Naive thymus-derived CD8-positive, alpha-beta T cell (primary cell): ENCODE measurements around the gene LSM3. TPM values are rescaled to one million over a fixed set of nuclear protein-coding genes. Genes with fewer than 3 reads are reported as not detected.

Source experiments
- ATAC-seq, 2 donors: fragments of 150-1000 bp; cut with Tn5 transposase in 1 of 2; sonication (Bioruptor Pico), chemical (Tn5 transposase) in 1 of 2; 1 replicate in 1 of 2; 2 replicates in 1 of 2; pipeline ENCODE4 v1.10.0; 2021; ENCODE audit warnings: mild to moderate bottlenecking in 2 of 2, moderate library complexity in 2 of 2
- POLR2A ChIA-PET: fragments of 350-600 bp; sonication (Branson Sonifier 250); formaldehyde crosslinking; loops from one replicate; lab custom pipeline; 2021; ENCODE audit warnings: antibody characterized with exemption; lab: Charles Lee
- DNase-seq, 10 donors: peaks; one replicate each; pipeline versions ENCODE4 v3.0.0 to v3.0.0-alpha.2; 2020 to 2022
- H3K27ac Mint-ChIP-seq, 10 donors: one replicate each; pipeline ENCODE4 v1.8.0; 2020 to 2022; ENCODE audit warnings: mild to moderate bottlenecking in 10 of 10, mixed read lengths in 10 of 10, moderate library complexity in 4 of 10, inconsistent platforms in 1 of 10
- H3K27me3 Mint-ChIP-seq, 5 donors: one replicate each; pipeline ENCODE4 v1.8.0; 2021 to 2022; ENCODE audit warnings: mixed read lengths in 5 of 5
- H3K36me3 Mint-ChIP-seq, 3 donors: one replicate each; pipeline ENCODE4 v1.8.0; 2020 to 2022; ENCODE audit warnings: mixed read lengths in 3 of 3, mild to moderate bottlenecking in 2 of 3, inconsistent platforms in 1 of 3
- H3K4me1 Mint-ChIP-seq, 4 donors: one replicate each; pipeline ENCODE4 v1.8.0; 2021 to 2022; ENCODE audit warnings: mixed read lengths in 4 of 4
- H3K4me3 Mint-ChIP-seq, 10 donors: one replicate each; pipeline ENCODE4 v1.8.0; 2020 to 2022; ENCODE audit warnings: mild to moderate bottlenecking in 10 of 10, mixed read lengths in 10 of 10, moderate library complexity in 6 of 10, inconsistent platforms in 1 of 10
- H3K9me3 Mint-ChIP-seq, 9 donors: one replicate each; pipeline ENCODE4 v1.8.0; 2020 to 2022; ENCODE audit warnings: mixed read lengths in 9 of 9, mild to moderate bottlenecking in 3 of 9, inconsistent platforms in 1 of 9, moderate library complexity in 1 of 9
- polyA plus RNA-seq, 3 donors: library from polyadenylated mRNA; unstranded; fragments of 300-500 nt; fragmentation: Illumina TruSeq; gene quantifications; one replicate each; pipeline ENCODE4 v1.2.3, GENCODE V29; 2021
- total RNA-seq, 8 experiments: library from RNA in 2 of 8; stranded (reverse) in 2 of 8; gene quantifications; one replicate each; pipeline ENCODE4 v1.2.3 and lab custom pipeline; 2021 to 2026

LSM3 gene
- total and polyA plus RNA-seq, 5 experiments from 2014 or later, result 10.4 to 26.5 (median 20.8) TPM

DNA sequence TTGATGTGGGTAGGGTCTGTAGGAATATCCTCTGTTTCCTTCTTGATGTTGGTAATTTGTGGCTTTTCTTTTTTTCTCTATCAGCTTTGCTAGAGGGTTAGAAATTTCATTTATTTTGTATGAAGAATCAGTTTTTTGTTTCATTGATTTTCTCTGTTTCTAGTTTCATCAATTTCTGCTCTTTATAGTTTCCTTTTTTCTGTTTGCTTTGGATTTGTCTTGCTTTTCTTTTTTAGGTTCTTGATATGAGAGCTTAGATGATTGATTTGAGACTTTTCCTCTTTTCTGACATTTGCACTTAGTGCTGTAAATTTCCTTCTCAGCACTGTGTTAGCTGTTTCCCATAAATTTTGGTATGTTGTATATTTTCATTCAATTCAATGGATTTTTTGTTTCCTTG, 61.3 kb downstream of the LSM3 start:
- H3K9me3 Mint-ChIP-seq, result peaks cover 0 to 3% (median 0%) of the 10 kb centered on the region in 9 donors
- POLR2A ChIA-PET, result no interaction called here
- no peak for ATAC-seq

DNA sequence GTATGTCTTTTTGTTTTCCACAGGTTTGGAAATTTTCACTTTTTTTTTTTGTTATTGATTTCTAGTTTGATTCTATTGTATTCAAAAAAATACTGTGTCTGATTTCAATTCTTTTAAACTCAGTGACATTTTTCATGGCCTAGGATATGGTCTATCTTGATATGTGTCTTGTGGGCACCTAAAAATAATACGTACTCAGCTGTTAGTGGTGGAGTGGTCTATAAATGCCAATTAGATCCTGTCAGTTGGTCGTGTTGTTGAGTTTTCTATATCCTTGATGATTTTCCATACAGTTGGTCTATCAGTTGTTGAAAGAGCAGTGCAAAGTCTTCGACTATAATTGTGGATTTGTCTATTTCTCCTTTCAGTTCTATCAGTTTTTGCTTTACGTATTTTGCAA, 61.7 kb downstream of the LSM3 start:
- no peaks in the 10 kb centered on the region for H3K9me3 Mint-ChIP-seq
- no peak overlapping the region for H3K27ac Mint-ChIP-seq
- H3K27me3 Mint-ChIP-seq, result peaks cover 0 to 16% (median 4%) of the 10 kb centered on the region in 5 donors
- H3K4me1 Mint-ChIP-seq, result no peaks in the 10 kb centered on the region
- POLR2A ChIA-PET, result no interaction called here
- peaks cover 0 to 1% (median 0%) of the 10 kb centered on the region in 3 donors for H3K36me3 Mint-ChIP-seq
- ATAC-seq (no peak), DNase-seq (no peak)
- no peak overlapping the region for H3K4me3 Mint-ChIP-seq

More for the DNA sequence above, 61.3 kb downstream of the LSM3 start:
- no peak for DNase-seq
- Mint-ChIP-seq H3K27ac (no peak overlapping the region), H3K4me1 (peaks cover 0 to under 1% (median 0%) of the 10 kb centered on the region in 4 donors), H3K36me3 (peaks cover 0 to 1% (median 0%) of the 10 kb centered on the region in 3 donors), H3K4me3 (no peak overlapping the region), H3K27me3 (peaks cover 2 to 20% (median 6%) of the 10 kb centered on the region in 5 donors)

DNA sequence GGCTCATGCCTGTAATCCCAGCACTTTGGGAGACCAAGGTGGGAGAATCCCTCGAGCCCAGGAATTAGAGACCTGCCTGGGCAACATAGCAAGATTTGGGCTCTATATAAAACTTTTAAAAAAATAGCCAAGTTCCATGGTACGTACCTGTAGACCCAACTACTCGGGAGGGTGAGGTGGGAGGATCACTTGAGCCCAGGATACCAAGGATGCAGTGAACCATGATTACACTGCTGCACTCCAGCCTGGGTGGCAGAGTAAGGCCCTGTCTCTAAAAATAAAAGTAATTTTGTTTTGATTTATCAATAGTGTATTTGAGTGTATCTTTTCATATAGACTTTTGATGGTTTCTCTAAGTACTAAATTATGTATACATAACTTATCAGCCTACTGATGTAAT, 63.1 kb downstream of the LSM3 start:
- Mint-ChIP-seq H3K36me3 (no peaks in the 10 kb centered on the region), H3K9me3 (no peaks in the 10 kb centered on the region), H3K27ac (no peak overlapping the region), H3K27me3 (peaks cover 0 to 14% (median 0%) of the 10 kb centered on the region in 5 donors), H3K4me1 (no peaks in the 10 kb centered on the region), H3K4me3 (no peak overlapping the region)
- ATAC-seq (no peak), DNase-seq (no peak)
- POLR2A ChIA-PET, result no interaction called here

DNA sequence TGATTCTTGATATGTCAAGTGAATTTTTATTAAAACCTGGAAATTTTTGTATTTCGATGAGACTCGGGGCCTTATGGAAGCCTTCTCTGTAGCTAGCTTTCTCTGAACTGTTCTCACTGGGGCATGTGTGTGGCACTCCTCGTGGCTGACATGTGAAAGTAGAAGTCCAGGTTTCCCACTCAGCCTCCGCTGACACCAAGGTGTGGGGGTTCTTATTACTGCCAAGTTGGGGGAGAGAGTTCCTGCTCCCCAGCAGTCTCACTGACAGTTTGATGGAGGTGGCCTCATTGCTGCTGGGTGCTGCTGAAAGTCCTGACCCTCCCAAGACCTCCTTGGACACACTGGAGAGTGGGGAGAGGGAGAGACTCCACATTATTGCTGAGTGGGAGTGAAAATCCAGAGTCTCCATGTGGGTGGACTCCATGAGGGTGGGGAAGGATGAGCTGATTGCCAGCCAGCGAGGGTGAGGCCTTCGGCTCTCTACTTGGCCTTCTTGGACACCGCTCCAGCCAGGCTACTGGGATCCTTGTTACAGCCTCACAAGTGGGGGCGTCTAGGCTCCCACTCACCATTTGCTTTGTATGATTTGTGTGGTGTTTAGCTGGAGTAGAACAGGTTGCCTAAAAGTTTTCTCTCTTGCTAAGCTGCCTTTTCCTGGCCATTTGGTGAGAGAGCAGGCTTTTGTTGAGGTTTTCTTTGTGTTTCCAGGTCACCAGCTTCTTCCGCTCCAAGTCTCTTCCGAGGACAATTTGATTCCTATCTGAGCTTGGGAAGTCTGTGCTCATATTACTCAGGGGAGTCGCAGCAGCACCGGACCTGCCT, 64.1 kb downstream of the LSM3 start:
- no peak for ATAC-seq
- POLR2A ChIA-PET, result no interaction called here
- DNase-seq, result no peak
- no peak overlapping the region for H3K4me3 Mint-ChIP-seq
- no peaks in the 10 kb centered on the region for H3K9me3 Mint-ChIP-seq
- H3K36me3 Mint-ChIP-seq, result no peaks in the 10 kb centered on the region
- no peaks in the 10 kb centered on the region for H3K4me1 Mint-ChIP-seq
- peaks cover 0 to 14% (median 0%) of the 10 kb centered on the region in 5 donors for H3K27me3 Mint-ChIP-seq
- H3K27ac Mint-ChIP-seq, result no peak overlapping the region

DNA sequence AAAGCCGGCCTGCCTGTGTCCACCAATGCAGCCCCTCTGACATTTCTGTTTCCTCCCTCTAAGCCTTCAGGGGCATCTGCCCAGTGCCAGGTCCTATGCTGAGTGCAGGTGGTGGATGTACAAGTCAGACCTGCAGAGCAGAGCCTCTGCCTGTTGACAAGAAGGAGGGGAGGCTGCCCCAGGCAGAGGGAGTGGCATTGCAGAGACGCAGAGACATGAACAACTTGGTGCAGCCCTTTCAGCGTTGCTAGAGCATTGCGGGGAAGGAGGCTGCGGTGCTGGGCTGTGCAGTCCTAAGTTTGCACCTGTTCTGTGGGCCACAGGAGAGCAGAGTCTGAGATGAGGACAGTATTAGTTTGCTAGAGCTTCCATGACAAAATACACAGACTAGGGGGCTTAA, 65.2 kb downstream of the LSM3 start:
- POLR2A ChIA-PET, result no interaction called here
- ATAC-seq (no peak), DNase-seq (no peak)
- no peaks in the 10 kb centered on the region for H3K4me1 Mint-ChIP-seq
- H3K27ac Mint-ChIP-seq, result no peak overlapping the region
- no peaks in the 10 kb centered on the region for H3K9me3 Mint-ChIP-seq
- peaks cover 0 to 14% (median 3%) of the 10 kb centered on the region in 5 donors for H3K27me3 Mint-ChIP-seq
- H3K36me3 Mint-ChIP-seq, result no peaks in the 10 kb centered on the region
- no peak overlapping the region for H3K4me3 Mint-ChIP-seq

DNA sequence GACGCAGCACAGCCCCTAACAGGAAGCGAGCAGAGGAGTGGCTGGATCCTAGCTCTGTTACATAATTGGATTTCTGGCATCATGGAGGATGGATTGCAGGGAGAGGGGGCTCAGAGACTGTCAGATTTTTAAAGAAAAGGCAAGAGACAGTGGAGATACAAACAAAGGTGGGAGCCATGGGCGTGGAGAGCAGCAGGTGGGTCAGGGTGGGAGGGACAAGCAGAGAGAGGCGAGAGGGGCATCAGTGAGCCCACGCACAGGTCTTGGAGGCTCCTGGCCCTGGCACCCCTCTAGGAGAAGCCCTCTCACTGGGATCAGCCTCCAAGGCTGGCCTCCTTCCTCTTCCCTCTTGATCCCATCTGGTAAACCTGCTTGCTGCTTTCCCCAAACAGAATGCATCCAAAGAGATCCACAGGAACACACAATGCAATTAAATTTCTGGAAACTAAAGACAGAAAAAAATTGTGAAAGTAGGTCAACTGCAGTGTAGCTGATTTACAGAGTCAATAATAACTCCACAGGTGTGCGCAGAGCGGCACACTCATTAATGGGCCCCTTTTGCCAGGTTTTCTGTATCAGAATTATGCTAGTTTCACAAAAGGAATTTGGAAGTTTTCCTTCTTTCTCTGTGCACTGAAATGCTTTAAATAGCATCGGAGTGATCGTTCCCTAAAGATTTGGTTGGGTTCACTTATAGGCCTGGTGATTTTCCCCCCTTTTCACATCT, 66.1 kb downstream of the LSM3 start:
- no peak for DNase-seq
- Mint-ChIP-seq H3K27me3 (peaks cover 0 to 14% (median 3%) of the 10 kb centered on the region in 5 donors), H3K9me3 (no peaks in the 10 kb centered on the region), H3K36me3 (no peaks in the 10 kb centered on the region), H3K4me1 (no peaks in the 10 kb centered on the region), H3K4me3 (no peak overlapping the region), H3K27ac (no peak overlapping the region)
- ATAC-seq, result no peak
- POLR2A ChIA-PET, result no interaction called here

DNA sequence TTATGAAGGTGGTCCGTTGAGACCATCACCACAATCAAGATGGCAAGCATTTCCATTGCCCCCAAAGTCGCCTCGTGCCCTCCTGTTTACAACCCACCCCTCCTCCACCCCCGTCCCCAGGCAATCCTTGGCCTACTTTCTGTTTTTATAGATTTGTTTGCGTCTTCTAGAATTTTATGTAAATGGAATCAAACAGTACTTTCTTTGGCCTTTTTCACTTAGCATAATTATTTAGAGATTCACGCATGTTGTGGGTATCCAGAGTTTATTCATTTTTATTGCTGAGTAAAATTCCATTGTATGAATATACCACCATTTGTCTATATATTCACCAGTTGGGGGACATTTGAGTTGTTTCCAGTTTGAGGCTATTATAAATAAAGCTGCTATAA, 66.6 kb downstream of the LSM3 start:
- H3K4me1 Mint-ChIP-seq, result no peaks in the 10 kb centered on the region
- no peak overlapping the region for H3K4me3 Mint-ChIP-seq
- H3K9me3 Mint-ChIP-seq, result no peaks in the 10 kb centered on the region
- H3K27ac Mint-ChIP-seq, result no peak overlapping the region
- H3K27me3 Mint-ChIP-seq, result peaks cover 0 to 14% (median 3%) of the 10 kb centered on the region in 5 donors
- no peak for DNase-seq
- H3K36me3 Mint-ChIP-seq, result no peaks in the 10 kb centered on the region
- POLR2A ChIA-PET, result no interaction called here
- no peak for ATAC-seq

DNA sequence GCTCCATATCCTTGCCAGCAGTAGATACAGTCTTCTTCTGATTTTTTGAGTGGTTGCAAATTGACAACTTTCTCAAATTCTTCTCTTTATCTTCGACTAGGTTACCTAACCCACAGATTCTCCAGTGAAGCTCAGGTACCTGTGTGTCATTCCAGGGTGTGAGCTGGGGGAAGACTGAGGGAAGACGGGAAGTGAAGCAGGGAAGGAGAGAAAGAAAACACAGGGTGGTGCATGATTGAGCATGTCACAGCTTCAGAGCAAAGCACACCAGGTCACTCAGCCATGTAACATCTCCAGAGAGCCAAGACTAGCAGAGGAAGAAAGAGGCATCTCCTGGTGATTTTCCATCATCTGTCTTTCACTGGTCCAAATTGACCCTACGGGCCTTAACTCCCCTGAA, 67.2 kb downstream of the LSM3 start:
- ATAC-seq (no peak), DNase-seq (no peak)
- no peaks in the 10 kb centered on the region for H3K4me1 Mint-ChIP-seq
- POLR2A ChIA-PET, result no interaction called here
- peaks cover 0 to 14% (median 3%) of the 10 kb centered on the region in 5 donors for H3K27me3 Mint-ChIP-seq
- no peaks in the 10 kb centered on the region for H3K9me3 Mint-ChIP-seq
- no peaks in the 10 kb centered on the region for H3K36me3 Mint-ChIP-seq
- no peak overlapping the region for H3K27ac Mint-ChIP-seq
- no peak overlapping the region for H3K4me3 Mint-ChIP-seq

DNA sequence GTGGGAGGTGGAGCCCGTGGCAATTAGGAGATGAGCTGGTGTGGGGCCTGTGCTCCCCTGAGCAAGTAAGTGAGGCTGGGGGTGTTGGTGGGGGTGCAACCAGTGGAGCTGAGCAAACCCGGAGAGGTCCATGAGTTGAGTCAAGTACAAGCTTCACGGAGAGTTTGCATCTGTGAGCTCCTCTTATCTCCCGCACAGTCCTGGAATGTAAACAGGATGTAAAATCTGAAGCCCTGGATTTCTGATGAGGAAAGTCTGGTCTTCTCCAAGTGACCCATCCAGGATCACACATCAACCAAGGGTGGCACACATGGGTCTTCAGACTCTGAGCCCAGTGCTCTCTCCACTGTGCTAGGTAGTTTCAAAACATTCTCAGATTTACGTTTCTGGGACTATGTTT, 67.8 kb downstream of the LSM3 start:
- Mint-ChIP-seq H3K27me3 (peaks cover 0 to 14% (median 3%) of the 10 kb centered on the region in 5 donors), H3K36me3 (no peaks in the 10 kb centered on the region), H3K9me3 (no peaks in the 10 kb centered on the region), H3K4me1 (no peaks in the 10 kb centered on the region), H3K4me3 (no peak overlapping the region), H3K27ac (no peak overlapping the region)
- POLR2A ChIA-PET, result no interaction called here
- ATAC-seq (no peak), DNase-seq (no peak)

DNA sequence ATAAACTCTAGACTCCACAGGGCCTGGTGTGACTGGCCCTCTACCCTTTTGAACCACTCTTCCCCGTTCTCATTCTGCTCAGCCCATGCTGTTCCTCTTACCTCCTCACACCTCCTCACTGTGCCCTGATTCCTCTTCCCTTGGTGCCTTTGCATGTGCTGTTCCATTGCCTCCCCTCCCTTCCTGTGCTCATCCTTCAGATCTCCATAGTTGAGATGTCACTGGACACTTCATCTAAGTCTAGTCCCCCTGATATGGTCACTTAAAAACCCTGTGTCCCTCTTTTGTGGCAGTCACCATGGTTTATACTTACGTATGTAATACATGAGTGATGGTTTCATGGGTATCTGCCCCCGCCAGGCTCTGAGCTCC, 69.8 kb downstream of the LSM3 start:
- ATAC-seq, result no peak
- no peak overlapping the region for H3K4me3 Mint-ChIP-seq
- H3K27ac Mint-ChIP-seq, result peak overlapping the region in 1 of 10 donors; percentile 52
- POLR2A ChIA-PET, result no interaction called here
- H3K4me1 Mint-ChIP-seq, result no peaks in the 10 kb centered on the region
- no peak for DNase-seq
- H3K36me3 Mint-ChIP-seq, result no peaks in the 10 kb centered on the region
- H3K9me3 Mint-ChIP-seq, result no peaks in the 10 kb centered on the region
- peaks cover 0 to 9% (median 3%) of the 10 kb centered on the region in 5 donors for H3K27me3 Mint-ChIP-seq

DNA sequence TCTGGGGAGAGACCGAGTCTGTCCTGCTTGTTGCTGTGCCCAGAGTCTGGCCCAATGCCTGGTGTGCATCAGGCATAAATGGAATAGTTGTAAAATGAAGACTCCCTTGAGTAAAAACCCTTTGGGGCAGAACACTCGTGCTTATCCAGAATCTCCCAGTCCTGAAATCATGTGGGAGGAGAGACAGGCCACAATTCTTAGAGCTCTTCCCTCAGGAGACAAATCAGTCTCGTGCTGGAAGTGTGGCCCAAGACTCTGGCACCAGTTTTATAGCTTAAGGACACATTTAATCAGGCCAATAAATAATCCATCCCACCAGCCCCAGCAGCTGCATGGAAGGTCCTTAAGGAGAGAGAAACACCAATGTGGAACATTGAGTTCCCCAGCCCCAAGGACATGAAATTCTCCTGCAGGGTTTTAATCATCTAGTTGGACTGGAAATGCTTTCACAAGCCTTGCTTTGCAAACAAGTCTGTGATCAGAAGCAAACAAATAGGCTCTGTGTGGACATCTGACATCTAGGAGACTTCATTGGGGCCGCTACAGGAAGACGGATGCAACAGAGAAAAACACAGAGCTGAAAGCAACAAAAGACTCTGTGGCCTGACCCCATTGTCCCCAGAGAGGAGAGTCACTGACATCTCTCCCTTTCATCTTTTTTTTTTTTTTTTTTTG, 70.4 kb downstream of the LSM3 start:
- H3K4me3 Mint-ChIP-seq, result no peak overlapping the region
- ATAC-seq (no peak), DNase-seq (no peak)
- peaks cover 0 to 5% (median 3%) of the 10 kb centered on the region in 5 donors for H3K27me3 Mint-ChIP-seq
- no peaks in the 10 kb centered on the region for H3K9me3 Mint-ChIP-seq
- H3K27ac Mint-ChIP-seq, result no peak overlapping the region
- H3K36me3 Mint-ChIP-seq, result no peaks in the 10 kb centered on the region
- no peaks in the 10 kb centered on the region for H3K4me1 Mint-ChIP-seq
- POLR2A ChIA-PET, result no interaction called here
